HEK293 (cell line): Measurements from ENCODE around the gene MALRD1.

Source experiments
- YY1 ChIP-seq: fragments of 450-650 bp; formaldehyde crosslinking; IDR thresholded peaks from 2 replicates; pipeline ENCODE4 v1.5.1; 2018; ENCODE audit warnings: missing biosample characterization, missing genetic modification characterization
- ZNF184 ChIP-seq: fragments of 450-650 bp; IDR thresholded peaks from 2 replicates; pipeline ENCODE4 v1.5.1; 2018; ENCODE audit warnings: missing biosample characterization, mild to moderate bottlenecking, missing genetic modification characterization
- ZNF416 ChIP-seq: fragments of 450-650 bp; formaldehyde crosslinking; IDR thresholded peaks from 2 replicates; pipeline ENCODE4 v1.5.1; 2016; ENCODE audit warnings: missing biosample characterization, missing genetic modification characterization
- ZNF600 ChIP-seq: fragments of 450-650 bp; formaldehyde crosslinking; IDR thresholded peaks from 2 replicates; pipeline ENCODE4 v1.5.1; 2016; ENCODE audit warnings: missing biosample characterization, missing genetic modification characterization
- ZNF660 ChIP-seq: fragments of 450-650 bp; IDR thresholded peaks from 2 replicates; pipeline ENCODE4 v1.5.1; 2018; ENCODE audit warnings: missing biosample characterization, mild to moderate bottlenecking, missing genetic modification characterization
- ZNF704 ChIP-seq: fragments of 450-650 bp; formaldehyde crosslinking; IDR thresholded peaks from 2 replicates; pipeline ENCODE4 v1.5.1; 2016; ENCODE audit warnings: missing biosample characterization, missing genetic modification characterization
- ZNF777 ChIP-seq: fragments of 450-650 bp; formaldehyde crosslinking; IDR thresholded peaks from 2 replicates; pipeline ENCODE4 v1.5.1; 2017; ENCODE audit warnings: missing biosample characterization, missing genetic modification characterization, borderline replicate concordance
- TF ChIP-seq, protein P1 (sequence below): IDR thresholded peaks from 2 replicates; pipeline ENCODE4 v1.6.1; 2011; ENCODE audit warnings: mild to moderate bottlenecking, low read depth, low read length, borderline replicate concordance
- TF ChIP-seq, protein P2 (sequence below): fragments of 450-650 bp; formaldehyde crosslinking; IDR thresholded peaks from 2 replicates; pipeline ENCODE4 v1.5.1; 2016; ENCODE audit warnings: missing biosample characterization, missing genetic modification characterization
- TF ChIP-seq, protein P3 (sequence below): fragments of 450-650 bp; IDR thresholded peaks from 2 replicates; pipeline ENCODE4 v1.5.1; 2018; ENCODE audit warnings: missing biosample characterization, mild to moderate bottlenecking, missing genetic modification characterization

DNA sequence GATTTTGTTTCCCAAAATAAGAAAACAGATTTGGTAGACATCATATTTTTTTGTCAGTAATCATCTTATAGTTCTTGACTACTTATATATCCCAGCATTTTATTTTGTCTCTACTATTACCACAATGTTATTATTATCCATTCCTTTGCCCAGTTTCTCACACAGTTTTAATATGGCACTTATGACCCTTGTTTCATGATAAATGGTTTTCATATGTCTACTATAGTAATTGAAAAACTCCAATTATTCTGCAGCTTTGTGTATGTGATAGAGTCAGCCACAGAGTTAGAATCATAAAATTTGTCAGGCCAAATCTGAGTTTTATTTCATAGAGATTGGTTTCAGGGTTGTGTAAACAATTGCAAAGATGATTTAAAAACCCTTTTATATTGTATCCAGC lies 203.9 kb downstream of the MALRD1 start:
- TF ChIP-seq, protein P1, sequence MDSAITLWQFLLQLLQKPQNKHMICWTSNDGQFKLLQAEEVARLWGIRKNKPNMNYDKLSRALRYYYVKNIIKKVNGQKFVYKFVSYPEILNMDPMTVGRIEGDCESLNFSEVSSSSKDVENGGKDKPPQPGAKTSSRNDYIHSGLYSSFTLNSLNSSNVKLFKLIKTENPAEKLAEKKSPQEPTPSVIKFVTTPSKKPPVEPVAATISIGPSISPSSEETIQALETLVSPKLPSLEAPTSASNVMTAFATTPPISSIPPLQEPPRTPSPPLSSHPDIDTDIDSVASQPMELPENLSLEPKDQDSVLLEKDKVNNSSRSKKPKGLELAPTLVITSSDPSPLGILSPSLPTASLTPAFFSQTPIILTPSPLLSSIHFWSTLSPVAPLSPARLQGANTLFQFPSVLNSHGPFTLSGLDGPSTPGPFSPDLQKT: no peak
- TF ChIP-seq YY1 (no peak), ZNF600 (tag by site-specific recombination) (no peak), ZNF184 (tag by site-specific recombination) (no peak), ZNF704 (no peak), ZNF416 (tag by site-specific recombination) (no peak), ZNF777 (tag by site-specific recombination) (no peak), ZNF660 (tag by site-specific recombination) (no peak)
- TF ChIP-seq, protein P2, sequence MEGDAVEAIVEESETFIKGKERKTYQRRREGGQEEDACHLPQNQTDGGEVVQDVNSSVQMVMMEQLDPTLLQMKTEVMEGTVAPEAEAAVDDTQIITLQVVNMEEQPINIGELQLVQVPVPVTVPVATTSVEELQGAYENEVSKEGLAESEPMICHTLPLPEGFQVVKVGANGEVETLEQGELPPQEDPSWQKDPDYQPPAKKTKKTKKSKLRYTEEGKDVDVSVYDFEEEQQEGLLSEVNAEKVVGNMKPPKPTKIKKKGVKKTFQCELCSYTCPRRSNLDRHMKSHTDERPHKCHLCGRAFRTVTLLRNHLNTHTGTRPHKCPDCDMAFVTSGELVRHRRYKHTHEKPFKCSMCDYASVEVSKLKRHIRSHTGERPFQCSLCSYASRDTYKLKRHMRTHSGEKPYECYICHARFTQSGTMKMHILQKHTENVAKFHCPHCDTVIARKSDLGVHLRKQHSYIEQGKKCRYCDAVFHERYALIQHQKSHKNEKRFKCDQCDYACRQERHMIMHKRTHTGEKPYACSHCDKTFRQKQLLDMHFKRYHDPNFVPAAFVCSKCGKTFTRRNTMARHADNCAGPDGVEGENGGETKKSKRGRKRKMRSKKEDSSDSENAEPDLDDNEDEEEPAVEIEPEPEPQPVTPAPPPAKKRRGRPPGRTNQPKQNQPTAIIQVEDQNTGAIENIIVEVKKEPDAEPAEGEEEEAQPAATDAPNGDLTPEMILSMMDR (tag by site-specific recombination): no peak
- TF ChIP-seq, protein P3, sequence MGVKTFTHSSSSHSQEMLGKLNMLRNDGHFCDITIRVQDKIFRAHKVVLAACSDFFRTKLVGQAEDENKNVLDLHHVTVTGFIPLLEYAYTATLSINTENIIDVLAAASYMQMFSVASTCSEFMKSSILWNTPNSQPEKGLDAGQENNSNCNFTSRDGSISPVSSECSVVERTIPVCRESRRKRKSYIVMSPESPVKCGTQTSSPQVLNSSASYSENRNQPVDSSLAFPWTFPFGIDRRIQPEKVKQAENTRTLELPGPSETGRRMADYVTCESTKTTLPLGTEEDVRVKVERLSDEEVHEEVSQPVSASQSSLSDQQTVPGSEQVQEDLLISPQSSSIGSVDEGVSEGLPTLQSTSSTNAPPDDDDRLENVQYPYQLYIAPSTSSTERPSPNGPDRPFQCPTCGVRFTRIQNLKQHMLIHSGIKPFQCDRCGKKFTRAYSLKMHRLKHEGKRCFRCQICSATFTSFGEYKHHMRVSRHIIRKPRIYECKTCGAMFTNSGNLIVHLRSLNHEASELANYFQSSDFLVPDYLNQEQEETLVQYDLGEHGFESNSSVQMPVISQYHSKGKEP (tag by site-specific recombination): no peak
